Ectodermal cell (in vitro differentiated cells): Measurements from ENCODE around the gene CTSC.

Source experiments
- H3K27ac ChIP-seq: 2 replicates; pipeline ENCODE4 v1.7.0; 2013; ENCODE audit warnings: mild to moderate bottlenecking, low read depth, low read length; ENCODE audit not compliant: insufficient read depth, poor library complexity, severe bottlenecking
- H3K27me3 ChIP-seq: 2 replicates; pipeline ENCODE4 v1.7.0; 2013; ENCODE audit warnings: mild to moderate bottlenecking, low read length; ENCODE audit not compliant: insufficient read depth, control insufficient read depth, poor library complexity, severe bottlenecking
- H3K36me3 ChIP-seq: one replicate; pipeline ENCODE4 v1.7.0; 2013; ENCODE audit warnings: low read length; ENCODE audit not compliant: control insufficient read depth, insufficient read depth
- H3K4me1 ChIP-seq: one replicate; pipeline ENCODE4 v1.7.0; 2013; ENCODE audit warnings: low read length; ENCODE audit not compliant: control insufficient read depth, insufficient read depth
- H3K4me3 ChIP-seq: 2 replicates; pipeline ENCODE4 v1.7.0; 2013; ENCODE audit warnings: low read depth, low read length, control low read depth; ENCODE audit not compliant: insufficient read depth
- H3K9me3 ChIP-seq: 2 replicates; pipeline ENCODE4 v1.7.0; 2013; ENCODE audit warnings: mild to moderate bottlenecking, low read length, moderate library complexity; ENCODE audit not compliant: control insufficient read depth
- WGBS, 2 experiments: methylation state at CpG; one replicate each; pipeline ENCODE4 v1.1.7; 2013; ENCODE audit warnings: missing lambda C conversion rate in 2 of 2; 5-methylcytosine and 5-hydroxymethylcytosine counted together

Gene CTSC

DNA sequence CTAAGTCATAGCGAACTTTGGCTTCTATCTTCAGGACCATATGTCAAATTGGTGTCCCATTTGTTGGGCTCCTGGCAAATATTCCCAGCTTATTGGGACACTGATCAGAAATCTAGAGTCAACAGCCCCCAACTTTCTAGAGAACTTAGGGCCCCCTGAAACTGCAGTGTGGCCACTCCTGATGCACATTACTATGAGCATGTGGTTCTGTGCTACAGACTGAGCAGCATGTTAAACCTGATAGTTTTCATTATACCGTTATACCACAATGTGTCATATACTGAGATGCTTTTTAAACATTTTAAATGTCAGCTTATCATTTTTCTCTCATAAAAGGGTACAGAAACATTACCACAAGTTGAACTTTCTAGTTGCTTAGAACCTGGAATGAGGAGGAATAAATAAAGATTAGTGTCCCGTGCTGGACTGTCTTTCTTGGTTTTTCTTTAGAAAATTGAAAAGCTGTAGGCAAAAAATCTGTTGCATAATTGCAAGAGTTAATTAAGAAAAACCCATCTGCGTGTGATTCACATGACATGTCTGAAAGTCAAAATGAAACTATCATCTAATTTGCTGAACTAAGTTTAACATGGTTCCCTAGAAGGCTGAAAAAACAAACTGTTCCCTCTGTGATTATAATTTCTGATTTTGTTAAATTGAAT is 16.4 kb upstream of the CTSC start:
- 92% methylated on average over 3 to 4 of the region's 4 CpGs for WGBS, 2 experiments
- Histone ChIP-seq H3K4me1 (no peaks in the 10 kb centered on the region), H3K36me3 (no peaks in the 10 kb centered on the region), H3K27me3 (no peaks in the 10 kb centered on the region), H3K9me3 (no peaks in the 10 kb centered on the region), H3K4me3 (no peak overlapping the region), H3K27ac (no peak overlapping the region)

- Histone ChIP-seq H3K36me3 (no peaks in the 10 kb centered on the region), H3K27ac (no peak overlapping the region), H3K4me1 (no peaks in the 10 kb centered on the region), H3K9me3 (no peaks in the 10 kb centered on the region), H3K27me3 (no peaks in the 10 kb centered on the region), H3K4me3 (no peak overlapping the region)
- WGBS, 2 experiments: 84 to 89% methylated on average over 2 to 3 of the region's 3 CpGs
Observed at GRCh38 chr11:88353386-88353785, 15.8 kb upstream of the CTSC start.

GRCh38 chr11:88352139-88352538 is 14.6 kb upstream of the CTSC start:
- no peaks in the 10 kb centered on the region for H3K9me3 ChIP-seq
- no peaks in the 10 kb centered on the region for H3K36me3 ChIP-seq
- H3K27me3 ChIP-seq: no peaks in the 10 kb centered on the region
- no peaks in the 10 kb centered on the region for H3K4me1 ChIP-seq
- H3K27ac ChIP-seq: no peak overlapping the region
- no peak overlapping the region for H3K4me3 ChIP-seq

GRCh38 chr11:88348870-88349269 is 11.3 kb upstream of the CTSC start:
- Histone ChIP-seq H3K4me1 (no peaks in the 10 kb centered on the region), H3K9me3 (no peaks in the 10 kb centered on the region), H3K36me3 (no peaks in the 10 kb centered on the region), H3K27ac (no peak overlapping the region), H3K4me3 (no peak overlapping the region), H3K27me3 (no peaks in the 10 kb centered on the region)
- 86 to 95% methylated on average over 1 of the region's 1 CpG for WGBS, 2 experiments

GRCh38 chr11:88345949-88346348 is 8.4 kb upstream of the CTSC start:
- Histone ChIP-seq H3K27ac (no peak overlapping the region), H3K36me3 (no peaks in the 10 kb centered on the region), H3K27me3 (no peaks in the 10 kb centered on the region), H3K9me3 (no peaks in the 10 kb centered on the region), H3K4me3 (no peak overlapping the region), H3K4me1 (no peaks in the 10 kb centered on the region)
- 92 to 93% methylated on average over 1 of the region's 1 CpG for WGBS, 2 experiments

GRCh38 chr11:88345408-88345807 is 7.9 kb upstream of the CTSC start:
- 92 to 93% methylated on average over 2 of the region's 2 CpGs for WGBS, 2 experiments
- no peaks in the 10 kb centered on the region for H3K36me3 ChIP-seq
- no peak overlapping the region for H3K4me3 ChIP-seq
- H3K27ac ChIP-seq: no peak overlapping the region
- no peaks in the 10 kb centered on the region for H3K27me3 ChIP-seq
- H3K9me3 ChIP-seq: no peaks in the 10 kb centered on the region
- no peaks in the 10 kb centered on the region for H3K4me1 ChIP-seq

DNA sequence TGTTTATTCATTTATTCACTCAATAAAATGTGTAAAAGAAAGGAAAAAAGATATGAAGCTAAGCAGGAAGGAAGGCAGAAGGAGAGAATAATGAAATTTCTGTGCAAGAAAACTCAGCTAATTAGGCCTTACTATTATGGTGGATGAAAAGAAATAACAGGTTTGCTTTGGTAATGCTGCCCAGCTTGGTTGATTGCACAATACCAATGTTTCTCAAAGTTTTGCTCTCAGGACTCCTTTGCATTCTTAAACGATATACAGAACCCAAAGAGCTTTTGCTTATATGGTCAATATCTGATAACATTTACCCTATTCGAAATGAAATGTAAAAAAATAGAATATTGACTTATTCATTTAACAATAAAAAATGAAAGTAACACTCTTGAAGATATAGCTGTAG is 7.3 kb upstream of the CTSC start:
- no peaks in the 10 kb centered on the region for H3K4me1 ChIP-seq
- WGBS, 2 experiments: 94 to 100% methylated on average over 1 of the region's 2 CpGs
- no peak overlapping the region for H3K4me3 ChIP-seq
- no peak overlapping the region for H3K27ac ChIP-seq
- H3K9me3 ChIP-seq: no peaks in the 10 kb centered on the region
- no peaks in the 10 kb centered on the region for H3K36me3 ChIP-seq
- H3K27me3 ChIP-seq: no peaks in the 10 kb centered on the region

GRCh38 chr11:88341522-88342251 is 4.2 kb upstream of the CTSC start:
- Histone ChIP-seq H3K4me3 (no peak overlapping the region), H3K27me3 (no peaks in the 10 kb centered on the region), H3K9me3 (no peaks in the 10 kb centered on the region), H3K27ac (no peak overlapping the region), H3K4me1 (peaks cover 8% of the 10 kb centered on the region), H3K36me3 (no peaks in the 10 kb centered on the region)
- 61 to 67% methylated on average over 4 of the region's 4 CpGs for WGBS, 2 experiments

- Histone ChIP-seq H3K27me3 (no peaks in the 10 kb centered on the region), H3K36me3 (no peaks in the 10 kb centered on the region), H3K4me3 (no peak overlapping the region), H3K27ac (no peak overlapping the region), H3K9me3 (no peaks in the 10 kb centered on the region), H3K4me1 (peaks cover 8% of the 10 kb centered on the region)
- WGBS, 2 experiments: 92% methylated on average over 1 of the region's 3 CpGs
Observed at GRCh38 chr11:88340366-88340935, 2.9 kb upstream of the CTSC start.

DNA sequence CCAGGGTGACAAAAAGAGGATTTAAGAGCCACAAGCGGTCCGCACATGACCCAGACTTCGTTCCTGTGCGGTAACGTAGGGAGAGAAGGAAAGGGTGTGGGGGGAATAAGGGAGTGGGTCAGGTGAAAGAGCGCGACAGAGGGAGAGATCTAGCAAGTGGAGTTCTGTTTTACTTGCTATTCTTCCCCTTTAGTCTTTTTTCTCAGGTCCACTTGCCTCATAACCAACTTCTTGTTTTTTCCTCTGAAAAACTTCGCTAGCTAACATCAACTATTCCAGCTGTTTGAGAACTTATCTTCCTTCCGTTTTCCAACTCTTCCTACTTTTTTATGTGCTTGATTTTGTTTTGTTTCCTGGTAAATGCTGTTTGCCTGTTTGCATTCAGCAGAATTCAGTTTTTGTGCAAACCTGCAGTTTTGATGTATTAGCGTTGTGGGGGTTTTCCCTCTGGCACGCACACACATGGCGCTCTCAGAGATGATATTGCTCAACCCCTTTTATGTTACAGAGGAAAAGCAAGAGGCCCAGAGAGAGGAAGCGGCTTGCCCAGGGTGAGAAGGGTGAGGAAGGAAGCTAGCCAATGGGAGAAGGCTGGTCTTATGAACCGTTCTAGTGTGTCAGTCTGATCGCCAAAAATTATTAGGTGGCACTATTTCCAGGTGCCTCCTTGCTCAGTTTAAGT is 592 bp upstream of the CTSC start:
- Histone ChIP-seq H3K27me3 (no peaks in the 10 kb centered on the region), H3K4me1 (peaks cover 8% of the 10 kb centered on the region), H3K36me3 (no peaks in the 10 kb centered on the region), H3K9me3 (no peaks in the 10 kb centered on the region), H3K27ac (no peak overlapping the region), H3K4me3 (peak overlapping the region; percentile 70)
- WGBS, 2 experiments: 8% methylated on average over 14 to 15 of the region's 15 CpGs
